Activated CD8-positive, alpha-beta memory T cell treated with anti-CD3 and anti-CD28 coated beads for 36 hours (primary cell): ENCODE measurements around the gene KCP. TPM values are rescaled to one million over a fixed set of nuclear protein-coding genes. Genes with fewer than 3 reads are reported as not detected.

Experiments used
- CTCF ChIA-PET: fragments of 350-600 bp; sonication (Branson Sonifier 250); formaldehyde crosslinking; loops from one replicate; lab custom pipeline; 2021; ENCODE audit warnings: antibody characterized with exemption; lab: Charles Lee
- POLR2A ChIA-PET: fragments of 350-600 bp; sonication (Branson Sonifier 250); formaldehyde crosslinking; loops from one replicate; lab custom pipeline; 2021; ENCODE audit warnings: antibody characterized with exemption; lab: Charles Lee
- total RNA-seq, 2 experiments: library from RNA; stranded (reverse); gene quantifications; one replicate each; pipeline ENCODE4 v1.2.3, GENCODE V29; 2021

Gene KCP
- total RNA-seq, 2 experiments from 2014 or later = 0.53 to 0.61 TPM

DNA sequence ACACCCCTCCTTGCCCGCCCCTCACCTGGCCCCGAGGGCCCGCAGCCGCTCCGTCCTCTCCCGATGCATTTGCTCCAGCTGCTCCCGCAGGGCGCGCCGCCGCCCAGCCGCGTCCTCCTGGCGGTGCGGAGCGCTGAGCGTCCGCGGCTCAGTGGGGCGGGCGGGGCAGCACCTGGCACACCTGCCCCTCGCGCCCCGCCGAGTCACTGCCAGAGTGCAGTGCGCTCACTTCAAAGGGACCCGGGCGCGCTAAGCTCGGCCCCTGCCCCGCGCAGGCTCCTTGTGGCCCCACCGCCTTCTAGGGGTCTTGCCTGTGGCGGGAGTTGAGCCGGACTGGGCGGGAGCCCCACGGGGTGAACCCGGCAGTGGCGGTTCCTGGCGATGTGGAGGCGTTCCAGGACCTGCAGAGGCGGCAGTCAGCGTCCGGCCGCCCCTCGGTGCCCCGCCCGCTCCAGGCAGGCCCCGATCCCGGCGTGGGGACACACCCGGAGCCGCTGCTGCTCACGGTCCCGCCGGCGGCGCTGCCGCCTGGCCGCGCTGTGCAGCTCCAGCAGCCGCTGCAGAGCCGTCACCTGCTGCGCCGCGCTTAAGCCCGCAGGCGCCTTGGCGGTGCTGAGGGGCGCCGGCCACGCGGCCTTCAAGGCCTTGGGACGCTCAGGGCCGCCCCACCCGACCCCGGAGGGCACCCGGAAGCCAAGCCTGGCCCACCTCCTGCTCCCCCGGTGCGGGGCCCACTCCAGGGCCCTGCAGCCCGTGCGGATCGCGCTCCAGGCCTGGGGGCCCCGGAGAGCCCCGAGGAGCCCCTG is 41.2 kb downstream of the KCP start:
- POLR2A ChIA-PET = no interaction called here
- CTCF ChIA-PET = interaction anchor here (1.8 to 3.5 kb wide), 3 partner anchors 8 to 14 kb away, joined by 5 to 18 read pairs (median 12); no protein-coding TSS in a partner anchor

DNA sequence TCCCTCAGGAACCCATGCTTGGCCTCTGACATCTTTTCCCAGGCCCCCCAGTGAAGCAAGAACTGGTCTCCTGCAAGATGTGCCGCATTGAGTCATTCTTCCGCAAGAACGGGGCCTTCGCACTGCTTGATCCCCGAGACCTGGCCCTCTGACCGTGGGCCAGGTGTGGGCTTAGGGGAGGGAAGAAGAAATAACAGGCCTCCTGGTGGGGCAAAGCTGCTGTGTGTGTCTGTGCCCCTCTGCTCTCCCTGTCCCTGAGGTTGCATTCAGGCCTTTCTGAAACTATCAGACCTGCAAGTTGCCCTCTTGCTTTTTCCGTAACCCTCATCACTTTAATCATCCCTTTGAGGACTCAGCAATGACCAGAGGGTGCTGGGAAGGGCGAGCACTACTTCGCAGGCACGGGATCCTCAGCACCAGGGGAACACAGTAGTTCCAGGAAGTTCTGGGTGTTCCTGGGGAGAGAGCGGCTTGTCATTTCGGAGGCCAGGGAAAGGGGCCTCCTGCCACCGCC is 41.8 kb downstream of the KCP start:
- ChIA-PET POLR2A (interaction anchor here (0.6 kb wide), 1 partner anchor 422 kb away, joined by 5 read pairs; no protein-coding TSS in a partner anchor), CTCF (interaction anchor here (3.3 to 3.5 kb wide), 2 partner anchors 11 to 15 kb away, joined by 12 to 18 read pairs; no protein-coding TSS in a partner anchor)

DNA sequence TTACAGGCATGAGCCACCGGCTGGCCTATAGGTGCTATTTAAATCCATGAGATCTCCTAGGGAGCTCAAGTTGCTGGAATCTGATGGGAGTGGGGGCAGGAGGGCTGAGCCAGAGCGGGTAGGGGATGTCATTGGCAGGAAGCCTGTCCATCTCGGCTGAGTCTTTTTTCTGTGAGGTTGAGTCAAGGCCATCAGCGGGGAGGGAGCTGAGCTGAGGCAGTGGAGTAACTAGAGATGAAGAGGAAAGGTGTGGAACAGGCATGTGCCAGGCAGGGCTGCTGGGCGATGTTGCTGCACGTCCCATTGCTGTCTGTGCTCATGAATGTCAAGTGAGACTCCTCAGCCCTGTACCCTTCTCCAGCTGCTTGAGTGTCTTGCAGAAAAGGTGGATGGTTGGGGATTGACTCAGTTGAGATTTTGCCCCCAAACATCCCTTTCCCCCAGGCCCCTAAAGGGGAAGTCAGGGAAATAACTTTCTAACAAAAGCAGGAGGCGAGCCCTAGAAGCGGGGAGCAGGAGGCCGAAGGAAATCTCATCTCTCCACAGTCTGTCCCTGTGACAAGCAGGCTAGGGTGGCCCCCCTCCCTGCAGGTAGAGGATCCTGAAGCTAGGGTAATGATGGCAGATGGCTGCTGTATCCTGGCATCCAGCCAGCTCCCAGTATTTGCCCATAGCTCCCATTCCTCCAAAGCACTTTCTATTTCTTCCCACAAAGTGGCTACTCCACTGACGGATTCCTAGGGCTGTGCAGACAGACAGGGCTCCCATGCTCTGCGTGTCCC is 42.5 kb downstream of the KCP start:
- ChIA-PET CTCF (interaction anchor here (3.3 to 3.5 kb wide), 2 partner anchors 12 to 15 kb away, joined by 12 to 18 read pairs; no protein-coding TSS in a partner anchor), POLR2A (interaction anchor here (0.6 kb wide), 2 partner anchors 15 to 423 kb away, joined by 4 to 5 read pairs; no protein-coding TSS in a partner anchor)

DNA sequence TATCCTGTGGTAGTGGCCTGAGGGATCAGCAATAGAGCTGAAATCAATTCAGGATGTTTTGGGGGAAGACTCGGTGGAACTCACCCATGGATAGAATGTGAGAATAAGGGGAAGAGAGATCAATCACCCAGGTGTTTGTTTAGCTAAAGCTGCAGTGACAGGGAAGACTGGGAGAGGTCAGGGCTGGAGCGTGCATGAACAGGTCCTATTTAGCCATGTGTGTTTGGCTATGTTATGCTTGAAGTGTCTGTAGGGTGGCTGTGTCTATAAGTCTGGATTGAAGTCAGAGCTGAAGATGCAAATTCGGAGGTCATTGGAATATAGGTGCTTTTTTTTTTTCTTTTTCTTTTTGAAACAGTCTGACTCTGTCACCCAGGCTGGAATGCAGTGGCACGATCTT is 43.3 kb downstream of the KCP start:
- POLR2A ChIA-PET = interaction anchor here (0.6 to 1.0 kb wide), 2 partner anchors 15 to 36 kb away, joined by 4 read pairs; no protein-coding TSS in a partner anchor
- CTCF ChIA-PET = interaction anchor here (3.3 kb wide), 1 partner anchor 16 kb away, joined by 18 read pairs; no protein-coding TSS in a partner anchor

DNA sequence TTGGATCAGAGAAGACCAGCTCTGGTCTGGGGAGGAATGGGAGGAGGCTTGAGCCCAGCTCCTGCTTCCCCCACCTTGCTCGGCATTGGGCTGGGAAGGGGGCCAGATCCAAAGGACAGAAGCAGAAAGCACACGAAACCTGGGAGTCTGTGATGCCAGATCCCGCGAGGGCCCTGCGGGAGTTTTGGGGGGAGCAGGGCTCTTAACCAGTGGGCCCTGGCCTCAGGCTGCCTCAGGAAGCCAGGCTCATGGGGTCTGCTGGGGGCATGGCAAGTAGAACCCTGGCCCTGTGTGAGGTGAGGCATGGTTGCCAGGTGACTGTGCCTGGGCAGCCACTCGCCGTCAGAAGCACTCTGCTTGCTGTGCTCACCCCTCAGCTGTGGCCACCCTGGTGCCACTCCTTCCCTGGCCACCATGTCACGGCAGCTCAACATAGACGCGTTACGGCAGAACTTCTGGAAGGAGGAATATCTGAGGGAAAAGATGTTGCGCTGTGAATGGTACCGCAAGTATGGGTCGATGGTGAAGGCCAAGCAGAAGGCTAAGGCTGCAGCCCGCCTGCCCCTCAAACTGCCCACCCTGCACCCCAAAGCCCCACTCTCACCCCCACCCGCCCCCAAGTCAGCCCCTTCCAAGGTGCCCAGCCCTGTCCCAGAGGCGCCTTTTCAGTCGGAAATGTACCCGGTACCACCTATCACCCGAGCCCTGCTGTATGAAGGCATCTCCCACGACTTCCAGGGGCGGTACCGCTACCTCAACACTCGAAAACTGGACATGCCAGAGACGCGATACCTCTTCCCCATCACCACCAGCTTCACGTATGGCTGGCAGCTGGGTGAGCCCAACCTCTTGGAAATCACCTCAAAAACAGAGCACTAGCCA is 44.3 kb downstream of the KCP start:
- ChIA-PET POLR2A (interaction anchor here (0.5 to 1.0 kb wide), 2 partner anchors 35 to 57 kb away, joined by 3 to 4 read pairs; no protein-coding TSS in a partner anchor), CTCF (no interaction called here)

DNA sequence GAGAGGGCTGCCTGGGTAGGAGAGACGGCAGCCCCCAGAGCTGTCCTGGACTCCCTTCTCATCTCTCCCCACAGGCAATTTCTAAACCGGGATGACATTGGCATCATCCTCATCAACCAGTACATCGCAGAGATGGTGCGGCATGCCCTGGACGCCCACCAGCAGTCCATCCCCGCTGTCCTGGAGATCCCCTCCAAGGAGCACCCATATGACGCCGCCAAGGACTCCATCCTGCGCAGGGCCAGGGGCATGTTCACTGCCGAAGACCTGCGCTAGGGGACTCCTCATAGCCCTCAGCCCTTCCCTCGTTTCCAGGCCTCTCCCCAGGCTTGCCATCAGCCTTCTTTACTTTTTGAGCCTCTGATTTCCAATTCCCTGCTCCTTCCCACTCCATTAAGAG is 45.2 kb downstream of the KCP start:
- ChIA-PET POLR2A (interaction anchor here (0.5 kb wide), 1 partner anchor 58 kb away, joined by 3 read pairs; no protein-coding TSS in a partner anchor), CTCF (no interaction called here)

DNA sequence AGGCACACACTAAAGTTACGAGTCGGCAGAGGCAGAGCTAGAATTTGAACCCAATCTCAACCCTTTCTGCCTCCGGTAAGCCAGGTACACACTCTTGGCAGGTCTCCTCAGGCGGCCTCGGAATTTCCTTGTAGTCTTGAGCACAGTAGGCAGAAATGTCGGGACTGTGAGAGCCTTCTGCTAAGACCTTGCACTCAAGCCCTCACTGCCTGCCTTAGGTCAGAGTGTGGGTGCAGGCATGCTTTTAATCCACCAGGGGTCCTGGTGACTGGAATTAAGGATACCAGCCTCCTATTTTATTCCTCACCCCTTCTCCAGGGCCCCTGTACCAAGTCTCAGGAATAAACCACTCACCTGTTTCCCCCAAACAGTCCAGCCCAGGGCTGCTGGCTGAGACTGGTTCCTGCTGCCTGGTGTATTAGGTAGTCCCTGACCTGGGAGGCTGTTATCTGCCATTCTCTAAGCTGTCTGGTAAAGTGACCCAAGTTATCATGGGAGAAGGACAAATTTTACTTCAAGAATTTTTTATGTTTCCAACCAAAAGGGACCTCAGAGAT is 47.0 kb downstream of the KCP start:
- ChIA-PET POLR2A (interaction anchor here (1.1 to 1.5 kb wide), 3 partner anchors 24 to 191 kb away, joined by 3 to 4 read pairs (median 3); partner anchors contain the start of gene CALU), CTCF (interaction anchor here (1.5 to 2.3 kb wide), 3 partner anchors 10 to 20 kb away, joined by 5 to 16 read pairs (median 7); no protein-coding TSS in a partner anchor)

DNA sequence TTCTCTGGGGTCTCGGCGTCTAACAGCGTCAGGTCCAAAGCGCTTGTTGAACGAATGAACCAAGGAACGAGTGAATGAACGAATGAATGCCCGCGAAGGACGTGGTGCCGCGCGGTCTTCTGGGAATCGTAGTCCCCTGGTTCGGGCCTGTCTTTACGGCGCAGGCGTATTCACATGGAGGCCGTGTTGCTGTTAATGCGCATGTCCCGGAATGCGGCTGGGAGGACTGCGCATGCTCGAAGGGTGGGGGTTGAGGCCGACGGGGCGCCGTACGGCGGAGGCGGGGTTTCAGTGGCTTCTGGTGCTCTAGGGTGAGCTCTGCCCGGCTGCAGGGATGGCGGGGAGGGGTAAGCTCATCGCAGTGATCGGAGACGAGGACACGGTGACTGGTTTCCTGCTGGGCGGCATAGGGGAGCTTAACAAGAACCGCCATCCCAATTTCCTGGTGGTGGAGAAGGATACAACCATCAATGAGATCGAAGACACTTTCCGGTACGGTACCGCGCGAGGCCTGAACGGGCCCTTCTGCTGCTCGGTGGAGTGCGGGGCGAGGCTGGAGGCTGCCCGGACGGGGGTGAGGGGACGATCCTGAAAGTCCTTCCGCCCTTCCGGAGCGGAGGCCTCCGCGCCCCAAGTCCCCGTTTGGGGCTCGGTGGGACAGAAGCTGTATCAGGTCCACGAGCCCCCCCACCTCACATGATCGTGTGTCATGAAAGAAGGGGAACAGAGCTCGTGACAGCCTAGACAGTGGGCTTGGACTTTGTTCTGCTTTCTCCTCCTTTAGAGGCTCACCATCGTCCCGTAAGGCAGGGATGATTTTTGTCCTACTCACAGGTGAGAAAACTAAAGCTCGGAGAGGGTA is 47.7 kb downstream of the KCP start, which contains the start of gene ATP6V1F:
Gene ATP6V1F, plus strand, starts transcription at position 286 of the 862 bp plus-strand sequence. Its CDS starts 49 bp downstream, at position 335.
- CTCF ChIA-PET = interaction anchor here (1.5 to 2.3 kb wide), 3 partner anchors 10 to 21 kb away, joined by 5 to 16 read pairs (median 7); no protein-coding TSS in a partner anchor
- POLR2A ChIA-PET = interaction anchor here (1.1 to 1.5 kb wide), 3 partner anchors 23 to 192 kb away, joined by 3 to 4 read pairs (median 3); partner anchors contain the start of gene CALU

DNA sequence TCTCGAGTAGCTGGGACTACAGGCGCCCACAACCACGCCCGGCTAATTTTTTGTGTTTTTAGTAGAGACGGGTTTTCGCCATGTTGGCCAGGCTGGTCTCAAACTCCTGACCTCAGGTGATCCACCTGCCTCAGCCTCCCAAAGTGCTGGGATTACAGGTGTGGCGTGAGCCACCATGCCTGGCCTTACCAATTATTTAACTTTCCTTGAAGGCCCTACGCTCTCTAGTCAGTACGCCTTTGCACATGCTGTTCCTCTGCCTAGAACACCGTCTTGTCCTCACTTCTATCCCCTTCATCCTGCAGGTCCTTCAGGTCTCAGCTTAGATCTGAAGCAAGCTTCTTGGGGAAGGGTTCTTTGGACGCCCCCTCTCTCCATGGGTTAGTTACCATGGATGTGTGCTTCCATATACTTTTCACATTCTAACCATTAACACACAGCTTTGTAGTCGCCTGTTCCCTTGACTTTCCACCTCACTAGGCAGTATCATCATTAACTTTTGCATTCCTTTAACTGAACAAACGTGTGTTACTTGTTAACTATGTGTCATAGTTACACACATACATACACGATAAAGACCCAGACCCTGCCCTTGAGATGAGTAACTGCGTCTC is 48.4 kb downstream of the KCP start:
- CTCF ChIA-PET = interaction anchor here (1.3 to 2.2 kb wide), 6 partner anchors 8 to 42 kb away, joined by 3 to 10 read pairs (median 6); no protein-coding TSS in a partner anchor
- POLR2A ChIA-PET = interaction anchor here (0.6 to 1.5 kb wide), 3 partner anchors 22 to 123 kb away, joined by 3 to 4 read pairs (median 3); partner anchors contain the start of gene CALU

DNA sequence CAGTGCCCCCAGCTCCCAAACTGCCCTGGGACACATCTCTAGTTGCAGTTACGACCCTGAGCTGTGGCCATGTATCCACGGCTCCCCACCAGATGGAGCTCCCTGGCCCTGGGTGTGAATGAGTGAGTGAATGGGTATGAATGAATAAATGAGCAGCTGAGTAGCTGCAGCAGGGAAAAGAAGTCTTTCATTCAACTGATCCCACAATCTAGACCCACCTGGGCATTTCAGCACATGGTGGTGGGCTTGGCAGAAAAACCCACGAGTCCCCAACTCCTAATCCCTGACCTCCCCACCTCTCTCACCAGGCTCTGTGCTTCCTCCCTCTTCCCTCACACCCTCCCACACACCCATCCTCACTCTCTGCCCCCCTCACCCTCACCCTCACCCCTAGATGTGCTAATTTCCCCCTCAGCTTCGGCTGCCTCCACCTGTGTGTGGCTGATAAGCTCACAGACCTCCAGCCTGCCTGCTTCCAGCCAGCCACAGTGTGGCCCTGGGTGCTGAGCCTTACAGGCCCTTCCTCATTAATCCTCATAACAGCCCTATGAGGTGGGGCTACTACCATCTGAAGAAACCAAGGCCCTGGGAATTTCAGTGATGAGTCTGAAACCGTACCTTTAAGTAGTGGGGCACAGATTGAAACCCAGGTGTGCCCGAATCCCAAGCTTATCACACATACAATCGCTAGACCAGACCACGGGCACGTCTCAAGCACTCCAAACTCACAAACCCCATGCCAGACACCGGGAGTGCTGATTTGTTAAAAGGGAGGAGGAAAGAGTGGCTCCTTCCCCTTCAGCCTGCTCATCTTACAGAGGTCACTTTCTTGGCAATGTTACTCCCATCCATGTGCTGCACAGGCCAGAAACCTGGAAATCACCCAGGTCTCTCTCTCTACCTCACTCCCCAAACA is 50.1 kb downstream of the KCP start:
- ChIA-PET CTCF (interaction anchor here (0.6 to 2.2 kb wide), 5 partner anchors 10 to 286 kb away, joined by 3 to 10 read pairs (median 5); no protein-coding TSS in a partner anchor), POLR2A (no interaction called here)

DNA sequence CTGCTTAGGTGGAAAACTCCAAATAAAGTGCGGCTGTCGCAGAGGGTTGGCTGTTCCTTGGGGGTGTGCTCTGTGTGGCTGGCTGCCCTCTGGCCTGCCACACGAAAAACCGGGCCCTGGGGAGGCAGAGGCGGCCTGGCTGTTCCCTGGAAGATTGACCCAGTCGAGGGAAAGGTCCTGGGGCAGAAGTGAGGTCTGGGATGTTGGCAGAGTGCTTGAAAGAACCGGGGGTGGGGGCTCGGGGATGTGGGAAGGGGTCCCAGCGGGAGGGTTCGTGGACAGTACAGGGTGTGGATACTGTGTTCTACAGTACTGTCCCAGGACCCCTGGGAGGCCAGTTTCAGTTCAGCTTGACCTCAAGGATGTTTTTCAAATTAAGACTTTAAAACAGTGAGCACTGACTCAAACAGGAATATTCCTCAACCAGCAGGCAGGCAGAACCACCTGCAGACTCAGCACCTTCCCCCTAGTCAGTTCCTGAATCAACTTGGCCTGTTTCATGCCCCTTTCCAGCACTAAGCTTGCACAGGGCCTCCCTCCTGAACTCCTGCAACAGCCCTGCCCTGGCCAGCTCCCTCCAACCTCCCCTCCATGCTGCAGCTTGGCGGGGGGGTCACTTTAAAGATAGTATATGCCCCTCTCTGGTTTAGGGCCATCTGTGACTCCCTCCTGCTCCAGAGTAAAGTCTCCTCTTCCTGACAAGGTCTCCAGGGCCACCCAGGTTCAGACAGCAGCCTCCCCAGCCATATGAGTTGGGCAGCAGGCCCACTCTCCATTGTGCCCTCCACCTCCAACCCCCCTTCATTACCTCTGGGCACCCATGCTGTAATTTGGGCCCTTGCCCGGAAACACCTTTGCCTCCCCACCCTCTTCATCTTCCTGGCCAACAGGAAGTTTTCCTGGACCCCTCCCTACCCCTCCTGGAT is 51.0 kb downstream of the KCP start:
- CTCF ChIA-PET = no interaction called here

DNA sequence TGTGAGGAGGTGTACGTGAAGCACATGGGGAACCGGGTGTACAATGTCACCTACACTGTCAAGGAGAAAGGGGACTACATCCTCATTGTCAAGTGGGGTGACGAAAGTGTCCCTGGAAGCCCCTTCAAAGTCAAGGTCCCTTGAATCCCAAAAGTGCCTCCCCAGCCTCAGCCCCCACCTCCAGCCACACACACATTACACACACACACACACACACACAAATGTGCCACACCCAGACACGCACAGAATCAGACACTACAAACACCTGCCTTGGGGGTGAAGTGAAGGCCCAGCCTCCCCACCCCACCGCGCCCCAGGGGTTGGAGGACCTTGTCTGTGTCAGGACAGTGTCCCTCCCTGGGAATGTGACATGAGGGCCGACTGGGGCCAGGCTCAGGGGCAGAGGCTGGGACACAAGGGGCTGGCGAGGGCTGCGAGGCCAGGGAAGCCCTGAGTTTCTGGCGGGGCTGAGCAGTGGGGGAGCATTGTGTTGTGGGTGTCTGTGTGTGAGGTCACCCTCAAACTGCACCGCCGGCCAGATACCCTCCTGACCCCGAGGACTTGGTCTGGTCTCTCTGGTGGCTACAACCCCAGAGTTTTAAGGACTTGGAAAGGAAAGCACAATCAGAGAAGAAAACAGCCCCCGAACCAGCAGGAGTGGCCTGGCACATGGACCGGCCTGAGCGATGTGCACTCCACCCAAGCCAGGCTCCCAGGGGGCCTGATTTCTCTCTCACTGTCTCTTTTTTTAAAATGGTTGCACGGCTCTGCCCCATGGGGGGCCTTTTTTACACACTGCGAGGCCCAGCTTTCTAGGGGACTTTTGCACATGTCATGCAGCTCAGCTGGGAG is 51.9 kb downstream of the KCP start:
- CTCF ChIA-PET = no interaction called here

More for the DNA sequence above, 51.0 kb downstream of the KCP start:
- POLR2A ChIA-PET = no interaction called here

More for the DNA sequence above, 51.9 kb downstream of the KCP start:
- POLR2A ChIA-PET = no interaction called here
